Subcutaneous abdominal adipose tissue (tissue), 5 donors: ENCODE measurements around the gene LUZP1.

Experiments
- H3K27ac ChIP-seq: one replicate; pipeline ENCODE4 v1.7.0; 2013; ENCODE audit warnings: low read depth, mild to moderate bottlenecking, inconsistent platforms, low read length, moderate library complexity
- H3K27me3 ChIP-seq, 5 donors: one replicate each; pipeline ENCODE4 v1.7.0; 2013; ENCODE audit warnings: low read length in 5 of 5, inconsistent platforms in 1 of 5; ENCODE audit not compliant: control insufficient read depth in 5 of 5, insufficient read depth in 4 of 5
- H3K36me3 ChIP-seq, 5 donors: one replicate each; pipeline ENCODE4 v1.7.0; 2013; ENCODE audit warnings: low read length in 5 of 5; ENCODE audit not compliant: control insufficient read depth in 5 of 5, insufficient read depth in 5 of 5
- H3K4me1 ChIP-seq, 5 donors: one replicate each; pipeline ENCODE4 v1.7.0; 2013; ENCODE audit warnings: low read length in 5 of 5, mild to moderate bottlenecking in 3 of 5, moderate library complexity in 1 of 5; ENCODE audit not compliant: control insufficient read depth in 5 of 5, insufficient read depth in 5 of 5
- H3K4me3 ChIP-seq, 5 donors: one replicate each; pipeline ENCODE4 v1.7.0; 2013; ENCODE audit warnings: low read length in 5 of 5, low read depth in 1 of 5
- H3K9ac ChIP-seq, 5 donors: one replicate each; pipeline ENCODE4 v1.7.0; 2013; ENCODE audit warnings: low read length in 5 of 5, mild to moderate bottlenecking in 4 of 5, moderate library complexity in 3 of 5
- H3K9me3 ChIP-seq, 5 donors: one replicate each; pipeline ENCODE4 v1.7.0; 2013; ENCODE audit warnings: low read length in 5 of 5; ENCODE audit not compliant: control insufficient read depth in 5 of 5
- donor health status: healthy.
- donor health status: healthy.
- donor health status: healthy.
- donor health status: healthy.
- donor health status: healthy.

LUZP1 gene

GRCh38 chr1:23177438-23178380 lies 9.1 kb upstream of the LUZP1 start:
- Histone ChIP-seq H3K36me3 (no peaks in the 10 kb centered on the region), H3K27me3 (no peaks in the 10 kb centered on the region), H3K4me3 (peak overlapping the region; percentile 74 to 82 (median 77)), H3K9me3 (no peaks in the 10 kb centered on the region), H3K4me1 (peaks cover 5 to 33% (median 16%) of the 10 kb centered on the region in 5 donors), H3K9ac (peak overlapping the region; percentile 63 to 95 (median 84)), H3K27ac (peak overlapping the region; percentile 76)

- peaks cover 5 to 34% (median 17%) of the 10 kb centered on the region in 5 donors for H3K4me1 ChIP-seq
- H3K27ac ChIP-seq, result peak overlapping the region; percentile 76
- no peaks in the 10 kb centered on the region for H3K36me3 ChIP-seq
- no peaks in the 10 kb centered on the region for H3K9me3 ChIP-seq
- peak overlapping the region; percentile 63 to 95 (median 84) for H3K9ac ChIP-seq
- no peaks in the 10 kb centered on the region for H3K27me3 ChIP-seq
- peak overlapping the region; percentile 71 to 81 (median 76) for H3K4me3 ChIP-seq
These were observed 8.4 kb upstream of the LUZP1 start for GRCh38 chr1:23177031-23177430.

GRCh38 chr1:23174426-23175110 lies 5.9 kb upstream of the LUZP1 start:
- Histone ChIP-seq H3K9ac (no peak overlapping the region), H3K27me3 (no peaks in the 10 kb centered on the region), H3K4me1 (peaks cover 10 to 57% (median 36%) of the 10 kb centered on the region in 5 donors), H3K27ac (no peak overlapping the region), H3K4me3 (no peak overlapping the region), H3K9me3 (no peaks in the 10 kb centered on the region), H3K36me3 (no peaks in the 10 kb centered on the region)

GRCh38 chr1:23171181-23171755 lies 2.6 kb upstream of the LUZP1 start:
- H3K9me3 ChIP-seq, result no peaks in the 10 kb centered on the region
- H3K4me1 ChIP-seq, result peaks cover 7 to 57% (median 39%) of the 10 kb centered on the region in 5 donors
- peak overlapping the region; percentile 45 for H3K27ac ChIP-seq
- H3K9ac ChIP-seq, result no peak overlapping the region
- H3K36me3 ChIP-seq, result no peaks in the 10 kb centered on the region
- H3K27me3 ChIP-seq, result no peaks in the 10 kb centered on the region
- no peak overlapping the region for H3K4me3 ChIP-seq

GRCh38 chr1:23169727-23170335 lies 1.2 kb upstream of the LUZP1 start:
- no peaks in the 10 kb centered on the region for H3K27me3 ChIP-seq
- peak overlapping the region in 4 of 5 donors; percentile 45 to 63 (median 60) for H3K9ac ChIP-seq
- H3K4me3 ChIP-seq, result peak overlapping the region; percentile 66 to 90 (median 89)
- no peaks in the 10 kb centered on the region for H3K9me3 ChIP-seq
- H3K4me1 ChIP-seq, result peaks cover 7 to 56% (median 39%) of the 10 kb centered on the region in 5 donors
- no peaks in the 10 kb centered on the region for H3K36me3 ChIP-seq
- H3K27ac ChIP-seq, result peak overlapping the region; percentile 78

- Histone ChIP-seq H3K36me3 (no peaks in the 10 kb centered on the region), H3K27ac (peak overlapping the region; percentile 78), H3K9me3 (no peaks in the 10 kb centered on the region), H3K4me3 (peak overlapping the region; percentile 66 to 90 (median 89)), H3K27me3 (no peaks in the 10 kb centered on the region), H3K9ac (peak overlapping the region in 4 of 5 donors; percentile 43 to 63 (median 60)), H3K4me1 (peaks cover 7 to 52% (median 39%) of the 10 kb centered on the region in 5 donors)
These were observed 529 bp upstream of the LUZP1 start for GRCh38 chr1:23169195-23169575.

- H3K36me3 ChIP-seq, result no peaks in the 10 kb centered on the region
- peak overlapping the region; percentile 66 to 90 (median 89) for H3K4me3 ChIP-seq
- peak overlapping the region in 4 of 5 donors; percentile 82 to 88 (median 84) for H3K9ac ChIP-seq
- no peaks in the 10 kb centered on the region for H3K27me3 ChIP-seq
- H3K9me3 ChIP-seq, result no peaks in the 10 kb centered on the region
- H3K4me1 ChIP-seq, result peaks cover 10 to 59% (median 46%) of the 10 kb centered on the region in 5 donors
- H3K27ac ChIP-seq, result peak overlapping the region; percentile 85
These were observed 594 bp downstream of the LUZP1 start for GRCh38 chr1:23168079-23168444.

GRCh38 chr1:23167353-23168078 lies 1.1 kb downstream of the LUZP1 start:
- Histone ChIP-seq H3K4me1 (peaks cover 10 to 59% (median 46%) of the 10 kb centered on the region in 5 donors), H3K27ac (peak overlapping the region; percentile 85), H3K27me3 (no peaks in the 10 kb centered on the region)

GRCh38 chr1:23166854-23167253 lies 1.8 kb downstream of the LUZP1 start:
- no peaks in the 10 kb centered on the region for H3K36me3 ChIP-seq

More at GRCh38 chr1:23167353-23168078, 1.1 kb downstream of the LUZP1 start:
- Histone ChIP-seq H3K9ac (peak overlapping the region; percentile 65 to 83 (median 73)), H3K4me3 (peak overlapping the region; percentile 66 to 92 (median 89)), H3K36me3 (no peaks in the 10 kb centered on the region), H3K9me3 (no peaks in the 10 kb centered on the region)

More at GRCh38 chr1:23166854-23167253, 1.8 kb downstream of the LUZP1 start:
- H3K4me1 ChIP-seq, result peaks cover 10 to 56% (median 42%) of the 10 kb centered on the region in 5 donors
- H3K27me3 ChIP-seq, result no peaks in the 10 kb centered on the region
- H3K9ac ChIP-seq, result peak overlapping the region in 3 of 5 donors; percentile 70 to 83 (median 76)
- H3K4me3 ChIP-seq, result peak overlapping the region; percentile 66 to 92 (median 89)
- peak overlapping the region; percentile 85 for H3K27ac ChIP-seq
- no peaks in the 10 kb centered on the region for H3K9me3 ChIP-seq
